Measurements from ENCODE around the gene BCAS4.

BCAS4 gene

DNA sequence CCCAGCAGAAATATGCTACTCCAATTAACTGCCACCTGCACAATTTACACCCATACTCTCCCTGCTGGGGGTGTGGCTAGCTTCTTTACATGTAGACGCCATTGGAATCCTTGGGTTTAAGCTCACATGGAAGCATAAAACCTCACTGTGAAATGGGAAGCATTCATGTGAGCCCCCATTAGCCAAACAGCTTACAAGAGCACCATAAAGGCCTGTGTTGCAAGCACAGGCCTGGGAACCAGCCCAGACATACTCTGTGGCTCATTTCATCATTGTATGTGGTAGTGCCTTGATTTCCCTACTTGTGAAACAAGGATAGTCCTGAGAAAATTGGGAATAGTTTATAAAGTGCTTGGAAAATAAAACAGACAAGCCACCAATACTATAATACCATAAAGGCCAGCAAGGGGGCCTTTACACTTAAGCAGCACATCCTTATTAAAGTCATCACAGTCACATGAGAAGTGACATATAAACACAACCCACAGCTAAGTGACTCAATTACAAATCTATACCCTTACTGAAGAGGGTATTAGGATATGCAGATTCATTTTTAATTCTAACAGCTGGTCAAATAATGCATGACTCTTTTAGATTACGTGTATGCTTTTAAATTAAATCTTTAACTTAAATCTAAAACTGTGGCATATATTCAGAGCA is 129.5 kb downstream of the BCAS4 start:
- TF ChIP-seq, protein P1, sequence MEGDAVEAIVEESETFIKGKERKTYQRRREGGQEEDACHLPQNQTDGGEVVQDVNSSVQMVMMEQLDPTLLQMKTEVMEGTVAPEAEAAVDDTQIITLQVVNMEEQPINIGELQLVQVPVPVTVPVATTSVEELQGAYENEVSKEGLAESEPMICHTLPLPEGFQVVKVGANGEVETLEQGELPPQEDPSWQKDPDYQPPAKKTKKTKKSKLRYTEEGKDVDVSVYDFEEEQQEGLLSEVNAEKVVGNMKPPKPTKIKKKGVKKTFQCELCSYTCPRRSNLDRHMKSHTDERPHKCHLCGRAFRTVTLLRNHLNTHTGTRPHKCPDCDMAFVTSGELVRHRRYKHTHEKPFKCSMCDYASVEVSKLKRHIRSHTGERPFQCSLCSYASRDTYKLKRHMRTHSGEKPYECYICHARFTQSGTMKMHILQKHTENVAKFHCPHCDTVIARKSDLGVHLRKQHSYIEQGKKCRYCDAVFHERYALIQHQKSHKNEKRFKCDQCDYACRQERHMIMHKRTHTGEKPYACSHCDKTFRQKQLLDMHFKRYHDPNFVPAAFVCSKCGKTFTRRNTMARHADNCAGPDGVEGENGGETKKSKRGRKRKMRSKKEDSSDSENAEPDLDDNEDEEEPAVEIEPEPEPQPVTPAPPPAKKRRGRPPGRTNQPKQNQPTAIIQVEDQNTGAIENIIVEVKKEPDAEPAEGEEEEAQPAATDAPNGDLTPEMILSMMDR (IDR thresholded peaks at IDR 0.05; ENCODE audit: low read depth, low read length): no peak

GRCh38 chr20:50926530-50926929 is 131.7 kb downstream of the BCAS4 start:
- TF ChIP-seq, protein P1 (IDR thresholded peaks at IDR 0.05; ENCODE audit: low read depth, low read length): no peak
- no peak overlapping the region for H3K4me3 ChIP-seq (replicated peaks in 1 of 2; ENCODE audit: low read depth in 2 of 2, low read length in 2 of 2)

More for the DNA sequence above, 129.5 kb downstream of the BCAS4 start:
- H3K4me3 ChIP-seq (replicated peaks in 1 of 2; ENCODE audit: low read depth in 2 of 2, low read length in 2 of 2): no peak overlapping the region
- no peak for DNase-seq (ENCODE audit: low read depth in 2 of 2)

More at GRCh38 chr20:50926530-50926929, 131.7 kb downstream of the BCAS4 start:
- no peak for DNase-seq (ENCODE audit: low read depth in 2 of 2)
